Measurements from ENCODE around the gene MTTP.

GRCh38 chr4:99586322-99586721 lies 11.7 kb downstream of the MTTP start:
- TF ChIP-seq, protein P1, sequence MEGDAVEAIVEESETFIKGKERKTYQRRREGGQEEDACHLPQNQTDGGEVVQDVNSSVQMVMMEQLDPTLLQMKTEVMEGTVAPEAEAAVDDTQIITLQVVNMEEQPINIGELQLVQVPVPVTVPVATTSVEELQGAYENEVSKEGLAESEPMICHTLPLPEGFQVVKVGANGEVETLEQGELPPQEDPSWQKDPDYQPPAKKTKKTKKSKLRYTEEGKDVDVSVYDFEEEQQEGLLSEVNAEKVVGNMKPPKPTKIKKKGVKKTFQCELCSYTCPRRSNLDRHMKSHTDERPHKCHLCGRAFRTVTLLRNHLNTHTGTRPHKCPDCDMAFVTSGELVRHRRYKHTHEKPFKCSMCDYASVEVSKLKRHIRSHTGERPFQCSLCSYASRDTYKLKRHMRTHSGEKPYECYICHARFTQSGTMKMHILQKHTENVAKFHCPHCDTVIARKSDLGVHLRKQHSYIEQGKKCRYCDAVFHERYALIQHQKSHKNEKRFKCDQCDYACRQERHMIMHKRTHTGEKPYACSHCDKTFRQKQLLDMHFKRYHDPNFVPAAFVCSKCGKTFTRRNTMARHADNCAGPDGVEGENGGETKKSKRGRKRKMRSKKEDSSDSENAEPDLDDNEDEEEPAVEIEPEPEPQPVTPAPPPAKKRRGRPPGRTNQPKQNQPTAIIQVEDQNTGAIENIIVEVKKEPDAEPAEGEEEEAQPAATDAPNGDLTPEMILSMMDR (IDR thresholded peaks at IDR 0.05; ENCODE audit: insufficient read depth, low read length, poor library complexity, severe bottlenecking): no peak
- TF ChIP-seq EZH2phosphoT487 (conservative IDR thresholded peaks at IDR 0.05; ENCODE audit: low read length): no peak

All from SU-DHL-6 (cell line).